Measurements from ENCODE around the gene CLIP1. TPM values are rescaled to one million over a fixed set of nuclear protein-coding genes. Genes with fewer than 3 reads are reported as not detected.
"Not testable (repeated sequence)": the region's sequence is repeated elsewhere in the genome, so short reads cannot be mapped to it uniquely, and the experiment has no call there.

Gene CLIP1
- total RNA-seq: 10 to 100 TPM; 75.6 to 76.5 TPM

DNA sequence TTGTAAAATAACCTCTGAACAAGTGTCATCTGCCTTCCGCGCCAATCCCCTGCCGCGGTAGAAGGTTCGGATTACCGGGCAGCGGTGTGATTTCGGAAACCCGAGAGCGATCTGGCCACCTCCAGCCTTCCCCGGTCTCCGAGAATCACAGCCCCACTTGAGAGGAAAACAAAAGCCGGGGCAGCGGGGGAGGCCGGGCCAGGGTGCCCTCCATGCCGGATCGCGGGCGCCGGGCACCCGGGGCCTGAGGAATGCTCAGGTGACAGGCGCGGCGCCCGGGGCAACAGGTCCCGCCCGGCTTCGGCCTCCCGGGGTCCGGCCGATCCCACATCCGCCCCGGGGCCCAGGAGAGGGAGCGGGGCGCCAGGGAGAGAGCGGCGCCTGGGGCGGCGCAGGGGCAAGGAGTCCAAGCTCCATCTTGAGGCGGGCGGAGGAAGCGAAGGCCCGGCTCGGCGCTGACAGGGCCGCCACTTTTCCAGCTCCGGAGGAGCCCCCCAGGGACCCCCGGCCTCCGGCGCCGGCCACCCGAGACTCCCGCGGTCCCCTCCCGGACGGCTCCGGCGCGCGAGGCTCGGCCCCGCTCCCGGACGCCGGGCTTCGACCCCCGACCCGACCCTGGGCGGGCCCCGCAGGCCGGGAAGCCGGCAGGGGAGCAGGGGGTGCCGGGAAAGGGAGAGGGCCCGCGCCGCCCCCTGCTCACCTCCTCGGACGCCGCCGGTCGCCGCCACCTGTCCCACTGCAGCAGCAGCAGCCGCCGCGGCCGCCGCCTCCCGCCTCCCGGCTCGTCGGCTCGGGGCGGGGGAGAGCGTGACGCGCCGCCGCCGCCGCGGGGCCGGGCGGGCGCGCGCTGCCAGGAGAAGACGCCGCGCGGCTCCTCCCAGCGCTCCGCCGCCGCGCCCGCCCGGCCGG is at the start of gene CLIP1:
CLIP1 (minus strand) TSS at position 849 of the 909 bp plus-strand sequence. CDS start 42,217 bp downstream, outside the sequence.
- Mint-ChIP-seq H3K27me3 (no peaks in the 10 kb centered on the region), H3K4me1 (peaks cover 32% of the 10 kb centered on the region), H3K9me3 (no peaks in the 10 kb centered on the region), H3K4me3 (peak within 1 kb of the TSS; percentile 91), H3K36me3 (ENCODE audit: low read depth) (peaks cover 10% of the 10 kb centered on the region), H3K27ac (peak within 1 kb of the TSS; percentile 93)
- POLR2A ChIA-PET: interaction anchor here (0.6 kb wide), 1 partner anchor 81 kb away, joined by 5 read pairs; no protein-coding TSS in a partner anchor
- CTCF ChIA-PET: interaction anchor here (0.6 to 2.0 kb wide), 8 partner anchors 12 to 81 kb away, joined by 3 to 8 read pairs (median 3); no protein-coding TSS in a partner anchor
- DNase-seq: peak; percentile 60

DNA sequence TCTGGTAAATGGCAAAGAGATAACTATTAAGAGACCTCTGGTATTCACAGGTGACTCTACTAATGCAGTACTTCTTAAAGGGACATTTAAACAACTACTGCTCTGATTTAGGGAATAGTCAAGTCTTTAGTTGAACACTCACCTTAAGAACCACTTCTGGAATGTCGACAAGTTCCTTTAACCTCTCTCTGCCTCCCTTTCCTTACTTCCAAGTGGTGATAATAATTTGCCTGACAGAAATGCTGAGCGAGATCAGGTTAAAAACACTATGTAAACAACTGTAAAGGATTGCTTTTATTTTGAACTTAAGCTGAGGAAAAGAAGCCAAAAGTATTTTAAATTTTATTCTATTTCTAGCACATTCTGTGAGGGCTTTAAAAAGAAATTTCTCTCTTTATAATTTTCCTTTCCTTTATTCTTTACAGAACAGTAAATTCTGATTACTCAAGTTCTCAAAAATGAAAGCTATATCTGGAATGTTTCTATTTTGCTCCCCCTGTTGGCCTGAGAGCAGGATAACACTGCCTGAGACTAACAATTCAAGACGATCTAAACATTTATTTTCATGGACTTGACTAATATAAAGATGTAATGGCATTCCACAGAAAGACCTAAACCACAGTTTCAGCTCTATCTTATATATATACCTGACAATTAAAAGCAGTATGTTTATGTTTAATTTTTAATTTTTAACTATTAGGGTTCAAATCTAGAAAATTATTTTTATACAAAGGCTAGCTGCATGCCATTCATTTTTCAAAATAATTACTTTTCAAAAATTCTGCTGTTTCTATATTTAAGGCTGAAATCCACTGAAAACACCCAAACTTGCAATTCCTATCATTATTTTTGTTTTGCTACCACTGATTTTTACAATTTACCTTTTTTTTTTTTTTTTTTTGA is 49.1 kb upstream of the CLIP1 start:
- no peaks in the 10 kb centered on the region for H3K27me3 Mint-ChIP-seq
- no peaks in the 10 kb centered on the region for H3K9me3 Mint-ChIP-seq
- DNase-seq: peak; percentile 53
- H3K4me3 Mint-ChIP-seq: no peak overlapping the region
- H3K27ac Mint-ChIP-seq: no peak overlapping the region
- POLR2A ChIA-PET: interaction anchor here (0.6 to 1.3 kb wide), 2 partner anchors 65 to 72 kb away, joined by 4 read pairs; no protein-coding TSS in a partner anchor
- CTCF ChIA-PET: interaction anchor here (0.5 to 3.2 kb wide), 25 partner anchors 9 to 762 kb away, joined by 3 to 19 read pairs (median 4); partner anchors contain the start of genes CLIP1 and ZCCHC8
- peaks cover 25% of the 10 kb centered on the region for H3K4me1 Mint-ChIP-seq
- peaks cover 28% of the 10 kb centered on the region for H3K36me3 Mint-ChIP-seq (ENCODE audit: low read depth)

DNA sequence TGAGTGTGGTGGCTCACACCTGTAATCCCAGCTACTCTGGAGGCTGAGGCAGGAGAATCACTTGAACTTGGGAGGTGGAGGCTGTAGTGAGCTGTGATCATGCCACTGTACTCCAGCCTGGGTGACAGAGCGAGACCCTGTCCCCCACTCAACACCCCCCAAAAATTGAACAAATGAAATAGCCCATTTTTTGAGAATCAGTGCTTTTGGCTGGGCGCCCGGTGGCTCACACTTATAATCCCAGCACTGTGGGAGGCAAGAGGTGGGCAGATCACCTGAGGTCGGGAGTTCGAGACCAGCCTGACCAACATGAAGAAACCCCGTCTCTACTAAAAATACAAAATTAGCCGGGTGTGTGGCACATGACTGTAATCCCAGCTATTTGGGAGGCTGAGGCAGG is 48.1 kb upstream of the CLIP1 start:
- CTCF ChIA-PET: interaction anchor here (1.1 to 3.2 kb wide), 10 partner anchors 8 to 73 kb away, joined by 3 to 19 read pairs (median 6); partner anchors contain the start of gene CLIP1
- H3K27ac Mint-ChIP-seq, POLR2A ChIA-PET, H3K9me3 Mint-ChIP-seq, H3K27me3 Mint-ChIP-seq, DNase-seq, H3K4me3 Mint-ChIP-seq: not testable (repeated sequence)
- Mint-ChIP-seq H3K4me1 (peaks cover 21% of the 10 kb centered on the region), H3K36me3 (ENCODE audit: low read depth) (peaks cover 18% of the 10 kb centered on the region)

DNA sequence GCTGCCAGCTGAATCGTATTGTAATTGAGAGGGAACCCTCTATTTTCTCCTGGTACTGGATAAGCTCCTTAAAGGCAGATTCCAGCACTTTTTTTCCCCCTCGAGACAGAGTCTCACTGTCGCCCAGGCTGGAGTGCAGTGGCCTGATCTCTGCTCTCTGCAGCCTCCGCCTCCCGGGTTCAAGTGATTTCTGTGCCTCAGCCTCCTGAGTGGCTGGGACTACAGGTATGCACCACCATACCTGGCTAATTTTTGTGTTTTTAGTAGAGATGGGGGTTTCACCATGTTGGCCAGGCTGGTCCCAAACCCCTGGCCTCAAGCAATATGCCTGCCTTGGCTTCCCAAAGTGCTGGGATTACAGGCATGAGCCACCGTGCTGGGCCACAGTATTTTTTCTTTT is 47.4 kb upstream of the CLIP1 start:
- DNase-seq, H3K27ac Mint-ChIP-seq, POLR2A ChIA-PET, H3K9me3 Mint-ChIP-seq, H3K27me3 Mint-ChIP-seq, H3K4me3 Mint-ChIP-seq: not testable (repeated sequence)
- peaks cover 14% of the 10 kb centered on the region for H3K36me3 Mint-ChIP-seq (ENCODE audit: low read depth)
- peaks cover 17% of the 10 kb centered on the region for H3K4me1 Mint-ChIP-seq
- CTCF ChIA-PET: interaction anchor here (1.1 to 2.4 kb wide), 4 partner anchors 9 to 70 kb away, joined by 5 to 19 read pairs (median 8); partner anchors contain the start of gene CLIP1

DNA sequence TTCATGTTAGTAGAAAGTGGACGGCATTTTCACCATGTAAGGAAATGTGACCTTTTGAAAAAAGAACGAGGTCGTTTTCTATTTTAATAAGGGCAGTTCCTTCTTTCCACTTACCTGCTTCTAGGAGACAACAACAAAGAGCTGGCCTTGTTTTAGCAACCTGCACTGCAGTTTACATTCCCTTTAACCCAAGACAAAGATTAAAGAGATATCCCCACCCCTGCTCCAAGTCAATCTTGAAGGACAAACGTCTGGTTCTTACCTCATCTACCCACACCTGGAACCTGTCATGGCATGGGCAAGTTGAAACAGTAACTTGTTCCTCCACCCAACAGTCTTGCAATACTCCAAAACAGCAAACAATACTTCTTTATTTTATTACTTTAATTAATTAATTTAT is 45.5 kb upstream of the CLIP1 start:
- Mint-ChIP-seq H3K4me1 (peaks cover 10% of the 10 kb centered on the region), H3K27ac (no peak overlapping the region), H3K36me3 (ENCODE audit: low read depth) (no peaks in the 10 kb centered on the region), H3K9me3 (no peaks in the 10 kb centered on the region), H3K27me3 (no peaks in the 10 kb centered on the region), H3K4me3 (no peak overlapping the region)
- POLR2A ChIA-PET: no interaction called here
- CTCF ChIA-PET: interaction anchor here (1.4 kb wide), 1 partner anchor 68 kb away, joined by 4 read pairs; no protein-coding TSS in a partner anchor
- no peak for DNase-seq

DNA sequence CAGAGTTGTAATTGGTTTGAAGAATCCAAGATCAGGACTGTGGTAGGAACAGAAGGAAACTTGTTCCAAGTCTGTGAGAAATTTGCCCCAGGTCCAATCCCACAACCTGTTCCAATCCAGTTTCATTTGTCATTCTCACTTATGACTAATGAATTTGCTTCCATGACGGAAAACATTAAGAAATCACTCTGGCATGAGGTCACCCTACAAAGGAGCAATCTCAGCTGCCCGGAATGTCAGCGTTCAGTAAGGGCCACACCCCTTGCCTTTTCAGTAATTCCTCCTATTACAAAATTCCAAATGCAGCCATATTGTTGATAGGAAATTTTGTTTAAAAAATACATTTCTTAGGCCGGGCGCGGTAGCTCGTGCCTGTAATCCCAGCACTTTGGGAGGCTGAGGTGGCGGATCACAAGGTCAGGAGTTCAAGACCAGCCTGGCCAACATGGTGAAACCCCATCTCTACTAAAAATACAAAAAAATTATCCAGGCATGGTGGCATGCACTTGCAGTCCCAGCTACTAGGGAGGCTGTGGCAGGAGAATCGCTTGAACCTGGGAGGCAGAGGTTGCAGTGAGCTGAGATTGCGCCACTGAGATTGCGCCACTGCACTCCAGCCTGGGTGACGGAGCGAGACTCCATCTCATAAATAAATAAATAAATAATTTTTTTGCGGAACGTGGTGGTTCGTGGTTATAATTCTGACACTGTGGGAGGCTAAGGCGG is 42.0 kb upstream of the CLIP1 start:
- H3K36me3 Mint-ChIP-seq (ENCODE audit: low read depth); H3K9me3 Mint-ChIP-seq; DNase-seq; H3K27ac Mint-ChIP-seq; POLR2A ChIA-PET; H3K4me1 Mint-ChIP-seq; H3K4me3 Mint-ChIP-seq; H3K27me3 Mint-ChIP-seq: not testable (repeated sequence)
- CTCF ChIA-PET: interaction anchor here (0.6 kb wide), 1 partner anchor 229 kb away, joined by 3 read pairs; no protein-coding TSS in a partner anchor

DNA sequence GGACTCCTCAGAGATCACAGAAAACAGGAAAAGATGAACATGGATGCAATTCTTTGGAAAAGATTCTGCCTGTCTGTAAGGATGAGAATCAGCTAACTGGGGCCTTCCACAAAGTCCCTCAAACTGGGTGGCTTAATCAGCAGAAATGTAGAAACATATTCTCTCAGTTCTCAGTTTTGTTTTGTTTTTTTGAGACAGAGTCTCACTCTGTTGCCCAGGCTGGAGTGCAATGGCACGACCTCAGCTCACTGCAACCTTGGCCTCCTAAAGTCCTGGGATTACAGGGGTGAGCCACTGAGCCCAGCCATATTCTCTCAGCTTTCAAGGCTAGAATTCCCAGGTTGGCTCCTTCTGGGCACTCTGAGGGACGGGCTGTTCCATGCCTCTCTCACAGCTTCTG is 38.2 kb upstream of the CLIP1 start:
- H3K4me1 Mint-ChIP-seq: peaks cover 14% of the 10 kb centered on the region
- POLR2A ChIA-PET: no interaction called here
- CTCF ChIA-PET: interaction anchor here (0.6 to 1.6 kb wide), 2 partner anchors 11 to 601 kb away, joined by 3 to 4 read pairs; no protein-coding TSS in a partner anchor
- no peak overlapping the region for H3K4me3 Mint-ChIP-seq
- no peak for DNase-seq
- no peak overlapping the region for H3K27ac Mint-ChIP-seq
- no peaks in the 10 kb centered on the region for H3K27me3 Mint-ChIP-seq
- no peaks in the 10 kb centered on the region for H3K9me3 Mint-ChIP-seq
- peaks cover 1% of the 10 kb centered on the region for H3K36me3 Mint-ChIP-seq (ENCODE audit: low read depth)

DNA sequence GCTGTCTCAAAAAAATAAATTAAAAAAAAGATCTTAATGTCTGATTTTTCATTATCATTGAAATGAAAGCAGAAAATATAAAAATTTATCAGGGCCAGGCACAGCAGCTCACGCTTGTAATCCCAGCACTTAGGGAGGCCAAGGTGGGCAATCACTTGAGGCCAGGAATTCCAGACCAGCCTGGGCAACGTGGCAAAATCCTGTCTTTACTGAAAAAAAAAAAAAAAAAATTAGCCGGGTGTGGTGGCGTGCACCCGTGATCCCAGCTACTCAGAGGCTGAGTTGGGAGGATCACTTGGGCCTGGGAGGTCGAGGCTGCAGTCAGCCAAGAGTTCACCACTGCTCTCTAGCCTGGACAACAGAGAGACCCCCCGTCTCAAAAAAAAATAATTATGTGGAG is 37.6 kb upstream of the CLIP1 start:
- POLR2A ChIA-PET: no interaction called here
- Mint-ChIP-seq H3K9me3 (no peaks in the 10 kb centered on the region), H3K27ac (no peak overlapping the region), H3K27me3 (no peaks in the 10 kb centered on the region), H3K4me1 (peaks cover 14% of the 10 kb centered on the region), H3K36me3 (ENCODE audit: low read depth) (peaks cover 1% of the 10 kb centered on the region), H3K4me3 (no peak overlapping the region)
- no peak for DNase-seq
- CTCF ChIA-PET: interaction anchor here (0.6 to 1.6 kb wide), 2 partner anchors 10 to 601 kb away, joined by 3 to 4 read pairs; no protein-coding TSS in a partner anchor

DNA sequence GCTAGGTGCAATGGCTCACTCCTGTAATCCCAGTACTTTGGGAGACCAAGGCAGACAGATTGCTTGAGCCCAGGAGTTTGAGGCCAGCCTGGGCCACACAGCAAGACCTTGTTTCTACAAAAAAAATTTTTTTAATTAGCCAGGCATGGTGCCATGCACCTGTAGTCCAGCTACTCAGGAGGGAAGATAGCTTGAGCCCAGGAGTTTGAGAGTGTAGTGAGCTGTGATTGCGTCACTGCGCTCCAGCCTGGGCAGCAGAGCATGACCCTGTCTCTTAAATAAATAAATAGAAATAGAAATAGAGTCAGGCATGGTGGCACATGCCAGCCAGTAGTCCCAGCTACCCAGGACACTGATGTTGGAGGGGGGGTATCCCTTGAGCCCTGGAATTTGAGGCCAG is 36.7 kb upstream of the CLIP1 start:
- H3K4me3 Mint-ChIP-seq: no peak overlapping the region
- peaks cover 2% of the 10 kb centered on the region for H3K36me3 Mint-ChIP-seq (ENCODE audit: low read depth)
- no peak for DNase-seq
- no peaks in the 10 kb centered on the region for H3K9me3 Mint-ChIP-seq
- peaks cover 21% of the 10 kb centered on the region for H3K4me1 Mint-ChIP-seq
- ChIA-PET CTCF (interaction anchor here (0.6 to 1.0 kb wide), 2 partner anchors 14 to 28 kb away, joined by 3 read pairs; no protein-coding TSS in a partner anchor), POLR2A (no interaction called here)
- no peak overlapping the region for H3K27ac Mint-ChIP-seq
- no peaks in the 10 kb centered on the region for H3K27me3 Mint-ChIP-seq

DNA sequence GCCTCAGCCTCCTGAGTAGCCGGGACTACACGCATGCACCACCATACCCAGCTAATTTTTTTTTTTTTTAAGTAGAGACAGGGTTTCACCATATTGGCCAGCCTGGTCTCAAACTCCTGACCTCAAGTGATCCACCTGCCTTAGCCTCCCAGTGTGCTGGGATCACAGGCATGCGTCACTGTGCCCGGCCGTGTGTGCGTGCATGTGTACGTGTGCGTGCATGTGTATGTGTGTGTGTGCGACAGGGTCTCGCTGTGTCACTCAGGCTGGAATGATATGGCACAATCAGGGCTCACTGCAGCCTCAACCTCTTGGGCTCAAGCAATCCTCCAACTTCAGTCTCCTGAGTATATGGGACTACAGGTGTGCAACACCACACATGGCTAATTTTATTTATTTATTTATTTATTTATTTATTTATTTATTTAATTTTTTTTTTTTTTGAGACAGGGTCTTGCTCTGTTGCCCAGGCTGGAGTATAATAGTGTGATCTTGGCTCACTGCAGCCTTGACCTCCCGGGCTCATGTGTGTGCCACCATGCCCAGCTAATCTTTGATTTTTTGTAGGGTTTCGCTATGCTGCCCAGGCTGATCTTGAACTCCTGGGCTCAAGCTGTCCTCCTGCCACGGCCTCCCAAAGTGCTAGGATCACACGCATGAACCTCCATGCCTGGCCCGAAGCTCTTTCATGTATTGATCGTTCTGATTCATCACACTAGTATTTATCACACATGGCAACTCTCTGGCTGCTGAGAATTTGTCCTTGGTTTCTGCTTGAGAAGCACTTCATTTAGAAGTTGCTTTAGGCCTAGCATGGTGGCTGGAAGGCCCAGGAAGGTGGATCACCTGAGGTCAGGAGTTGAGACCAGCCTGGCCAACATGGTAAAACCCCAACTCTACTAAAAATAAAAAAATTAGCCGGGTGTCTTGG is 35.9 kb upstream of the CLIP1 start:
- H3K9me3 Mint-ChIP-seq: no peaks in the 10 kb centered on the region
- H3K36me3 Mint-ChIP-seq (ENCODE audit: low read depth): peaks cover 8% of the 10 kb centered on the region
- DNase-seq: no peak
- ChIA-PET POLR2A (no interaction called here), CTCF (interaction anchor here (0.6 to 1.4 kb wide), 4 partner anchors 8 to 27 kb away, joined by 3 read pairs; no protein-coding TSS in a partner anchor)
- H3K4me3 Mint-ChIP-seq: no peak overlapping the region
- peaks cover 29% of the 10 kb centered on the region for H3K4me1 Mint-ChIP-seq
- H3K27ac Mint-ChIP-seq: peak overlapping the region; percentile 84
- no peaks in the 10 kb centered on the region for H3K27me3 Mint-ChIP-seq

DNA sequence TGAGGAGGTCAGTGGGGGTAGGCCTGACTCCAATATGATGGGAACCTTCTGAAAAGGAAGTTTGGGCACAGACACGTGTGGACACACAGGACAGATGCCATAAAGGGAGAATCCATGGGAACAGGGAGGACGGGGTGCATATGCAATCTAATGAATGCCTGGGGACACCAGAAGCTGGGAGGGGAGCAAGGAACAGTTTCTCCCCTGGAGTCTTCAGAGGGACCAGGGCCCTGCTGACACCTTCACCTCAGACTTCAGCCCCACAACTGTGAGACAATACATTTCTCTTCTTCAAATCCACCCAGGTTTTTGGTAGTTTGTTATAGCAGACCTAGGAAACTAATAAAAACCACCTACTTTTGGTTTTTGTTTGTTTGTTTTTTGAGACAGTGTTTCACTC is 35.2 kb upstream of the CLIP1 start:
- peak overlapping the region; percentile 84 for H3K27ac Mint-ChIP-seq
- no peak for DNase-seq
- POLR2A ChIA-PET: no interaction called here
- H3K9me3 Mint-ChIP-seq: no peaks in the 10 kb centered on the region
- CTCF ChIA-PET: interaction anchor here (0.9 to 1.4 kb wide), 2 partner anchors 9 kb away, joined by 3 read pairs; no protein-coding TSS in a partner anchor
- peaks cover 8% of the 10 kb centered on the region for H3K36me3 Mint-ChIP-seq (ENCODE audit: low read depth)
- H3K4me1 Mint-ChIP-seq: peaks cover 36% of the 10 kb centered on the region
- H3K27me3 Mint-ChIP-seq: no peaks in the 10 kb centered on the region
- no peak overlapping the region for H3K4me3 Mint-ChIP-seq

Data from activated CD4-positive, alpha-beta T cell treated with anti-CD3 and anti-CD28 coated beads, Interleukin-2, amount 10 ng/mL, durations not matched to agents 7 days and 5 days (primary cell).